Glomerular endothelial cell (primary cell): ENCODE measurements around the gene MUC3A. TPM values are rescaled to one million over a fixed set of nuclear protein-coding genes. Genes with fewer than 3 reads are reported as not detected.

ENCODE experiments used
- total RNA-seq: library from RNA; depleted of rRNA; stranded (reverse); fragments of >200 nt; gene quantifications from 2 replicates; pipeline ENCODE4 v1.2.3, GENCODE V29; 2015

Gene MUC3A
- total RNA-seq, 1 donor from 2014 or later: not detected

Other genes with a start within 250 kb of the MUC3A start
- gene POP7, start 243.4 kb upstream of the MUC3A start, total RNA-seq: 27.8 and 37.2 TPM in 2 replicates
- gene EPO, start 229.1 kb upstream of the MUC3A start, total RNA-seq: not detected in 2 replicates
- gene ZAN, start 215.9 kb upstream of the MUC3A start, total RNA-seq: not detected in 2 replicates
- gene EPHB4, start 122.0 kb upstream of the MUC3A start, total RNA-seq: 157 and 191 TPM in 2 replicates
- 30.2 and 31.9 TPM in 2 replicates for gene SLC12A9, start 96.8 kb upstream of the MUC3A start, total RNA-seq
- gene TRIP6, start 82.1 kb upstream of the MUC3A start, total RNA-seq: 73.7 and 99.9 TPM in 2 replicates
- 71.4 and 79.4 TPM in 2 replicates for gene SRRT, start 74.4 kb upstream of the MUC3A start, total RNA-seq
- 0.34 and 1.6 TPM in 2 replicates for gene UFSP1, start 59.8 kb upstream of the MUC3A start, total RNA-seq
- 0.97 and 2.0 TPM in 2 replicates for gene ACHE, start 53.6 kb upstream of the MUC3A start, total RNA-seq
- not detected in 2 replicates for gene MUC12, start 20.0 kb downstream of the MUC3A start, total RNA-seq
- gene MUC17, start 70.5 kb downstream of the MUC3A start, total RNA-seq: not detected in 2 replicates
- 13.0 and 23.5 TPM in 2 replicates for gene TRIM56, start 135.9 kb downstream of the MUC3A start, total RNA-seq
- gene SERPINE1, start 177.6 kb downstream of the MUC3A start, total RNA-seq: 2,911 and 5,219 TPM in 2 replicates
- gene AP1S1, start 204.9 kb downstream of the MUC3A start, total RNA-seq: 143 and 246 TPM in 2 replicates
- 0.92 TPM in 1 of 2 replicates, not detected in the other for gene VGF, start 216.0 kb downstream of the MUC3A start, total RNA-seq
- not detected in 2 replicates for gene NAT16, start 230.8 kb downstream of the MUC3A start, total RNA-seq